ENCODE data around the gene OR56A5. TPM values are rescaled to one million over a fixed set of nuclear protein-coding genes. Genes with fewer than 3 reads are reported as not detected.

OR56A5 gene
- total and polyA plus RNA-seq, 8 donors, result not detected

DNA sequence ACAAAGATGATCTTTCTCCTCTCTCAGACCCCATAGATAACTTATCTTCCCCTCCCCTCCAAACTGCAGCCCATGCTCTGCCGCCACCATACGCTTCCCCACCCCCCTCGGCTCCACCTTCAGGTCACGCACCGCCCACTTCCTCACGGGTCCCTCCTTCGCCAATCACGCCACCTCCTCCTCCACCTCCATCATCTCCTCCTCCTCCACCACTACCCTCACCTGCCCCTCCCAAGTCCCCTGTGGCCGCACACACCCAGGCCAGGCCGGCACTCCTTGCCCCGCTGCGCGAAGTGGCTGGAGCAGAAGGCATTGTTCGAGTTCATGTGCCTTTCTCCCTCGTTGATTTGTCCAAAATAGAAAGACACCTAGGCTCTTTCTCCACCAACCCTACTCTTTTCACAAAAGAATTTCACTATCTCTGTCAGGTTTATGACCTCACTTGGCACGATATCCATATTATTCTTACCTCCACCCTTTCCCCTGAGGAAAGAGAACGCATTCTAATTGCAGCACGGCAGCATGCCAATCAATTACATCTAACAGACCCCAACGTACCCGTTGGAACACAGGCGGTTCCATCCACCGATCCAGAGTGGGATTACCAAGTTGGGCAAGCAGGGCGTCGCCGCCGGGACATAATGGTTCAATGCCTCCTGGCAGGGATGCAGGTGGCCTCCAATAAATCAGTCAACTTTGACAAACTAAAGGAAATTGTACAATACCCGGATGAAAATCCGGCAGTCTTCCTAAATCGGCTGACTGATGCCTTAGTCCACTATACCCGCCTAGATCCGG, 38.5 kb downstream of the OR56A5 start:
- no peak for TF ChIP-seq POLR2A (IDR thresholded peaks at IDR 0.05)
- TF ChIP-seq, protein P1, sequence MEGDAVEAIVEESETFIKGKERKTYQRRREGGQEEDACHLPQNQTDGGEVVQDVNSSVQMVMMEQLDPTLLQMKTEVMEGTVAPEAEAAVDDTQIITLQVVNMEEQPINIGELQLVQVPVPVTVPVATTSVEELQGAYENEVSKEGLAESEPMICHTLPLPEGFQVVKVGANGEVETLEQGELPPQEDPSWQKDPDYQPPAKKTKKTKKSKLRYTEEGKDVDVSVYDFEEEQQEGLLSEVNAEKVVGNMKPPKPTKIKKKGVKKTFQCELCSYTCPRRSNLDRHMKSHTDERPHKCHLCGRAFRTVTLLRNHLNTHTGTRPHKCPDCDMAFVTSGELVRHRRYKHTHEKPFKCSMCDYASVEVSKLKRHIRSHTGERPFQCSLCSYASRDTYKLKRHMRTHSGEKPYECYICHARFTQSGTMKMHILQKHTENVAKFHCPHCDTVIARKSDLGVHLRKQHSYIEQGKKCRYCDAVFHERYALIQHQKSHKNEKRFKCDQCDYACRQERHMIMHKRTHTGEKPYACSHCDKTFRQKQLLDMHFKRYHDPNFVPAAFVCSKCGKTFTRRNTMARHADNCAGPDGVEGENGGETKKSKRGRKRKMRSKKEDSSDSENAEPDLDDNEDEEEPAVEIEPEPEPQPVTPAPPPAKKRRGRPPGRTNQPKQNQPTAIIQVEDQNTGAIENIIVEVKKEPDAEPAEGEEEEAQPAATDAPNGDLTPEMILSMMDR (IDR thresholded peaks at IDR 0.05), result no peak
- no peak for TF ChIP-seq EP300 (IDR thresholded peaks at IDR 0.05)
- TF ChIP-seq POLR2AphosphoS5 (IDR thresholded peaks at IDR 0.05), result no peak
- intact Hi-C loops (cut with DNase I; ENCODE audit: low total_unique reads), result no loop called here
- H3K4me3 ChIP-seq, result no peak overlapping the region
- DNase-seq, result no peak
- peaks cover 0 to 50% (median 20%) of the 10 kb centered on the region in 4 donors for H3K9me3 ChIP-seq
- WGBS, 5 donors, result 86 to 92% (median 90%) methylated on average over 31 of the region's 31 CpGs
- H3K36me3 ChIP-seq, result no peaks in the 10 kb centered on the region
- H3K27ac ChIP-seq, result no peak overlapping the region
- no peaks in the 10 kb centered on the region for H3K4me1 ChIP-seq
- H3K27me3 ChIP-seq, result no peaks in the 10 kb centered on the region

- Histone ChIP-seq H3K4me3 (no peak overlapping the region), H3K27ac (no peak overlapping the region), H3K4me1 (no peaks in the 10 kb centered on the region), H3K9me3 (peaks cover 0 to 52% (median 22%) of the 10 kb centered on the region in 4 donors), H3K27me3 (no peaks in the 10 kb centered on the region), H3K36me3 (no peaks in the 10 kb centered on the region)
- intact Hi-C loops (cut with DNase I; ENCODE audit: low total_unique reads), result no loop called here
- WGBS, 5 donors, result 84 to 89% (median 86%) methylated on average over 13 to 15 of the region's 15 CpGs
- no peak for DNase-seq
- no peak for TF ChIP-seq POLR2A (IDR thresholded peaks at IDR 0.05)
- no peak for TF ChIP-seq EP300 (IDR thresholded peaks at IDR 0.05)
- no peak for TF ChIP-seq POLR2AphosphoS5 (IDR thresholded peaks at IDR 0.05)
- TF ChIP-seq, protein P1 (IDR thresholded peaks at IDR 0.05), result no peak
Measured at GRCh38 chr11:5928811-5929210, 39.5 kb downstream of the OR56A5 start.

- H3K4me3 ChIP-seq, result no peak overlapping the region
- TF ChIP-seq, protein P1 (IDR thresholded peaks at IDR 0.05), result no peak
- TF ChIP-seq POLR2A (IDR thresholded peaks at IDR 0.05), result no peak
- TF ChIP-seq POLR2AphosphoS5 (IDR thresholded peaks at IDR 0.05), result no peak
- H3K27ac ChIP-seq, result no peak overlapping the region
- no peaks in the 10 kb centered on the region for H3K27me3 ChIP-seq
- DNase-seq, result no peak
- H3K36me3 ChIP-seq, result no peaks in the 10 kb centered on the region
- intact Hi-C loops (cut with DNase I; ENCODE audit: low total_unique reads), result no loop called here
- 94 to 96% (median 95%) methylated on average over 17 of the region's 17 CpGs for WGBS, 5 donors
- H3K4me1 ChIP-seq, result no peaks in the 10 kb centered on the region
- peaks cover 0 to 53% (median 27%) of the 10 kb centered on the region in 4 donors for H3K9me3 ChIP-seq
Measured at GRCh38 chr11:5928271-5928670, 40.0 kb downstream of the OR56A5 start.

- intact Hi-C loops (cut with DNase I; ENCODE audit: low total_unique reads), result no loop called here
- no peaks in the 10 kb centered on the region for H3K4me1 ChIP-seq
- H3K27ac ChIP-seq, result no peak overlapping the region
- TF ChIP-seq POLR2A (IDR thresholded peaks at IDR 0.05) (no peak), EP300 (IDR thresholded peaks at IDR 0.05) (no peak), POLR2AphosphoS5 (IDR thresholded peaks at IDR 0.05) (no peak)
- TF ChIP-seq, protein P1 (IDR thresholded peaks at IDR 0.05), result no peak
- no peaks in the 10 kb centered on the region for H3K27me3 ChIP-seq
- no peak overlapping the region for H3K4me3 ChIP-seq
- no peaks in the 10 kb centered on the region for H3K36me3 ChIP-seq
- peaks cover 0 to 29% (median 20%) of the 10 kb centered on the region in 4 donors for H3K9me3 ChIP-seq
- no peak for DNase-seq
Measured at GRCh38 chr11:5923794-5924193, 44.5 kb downstream of the OR56A5 start.

Data from stomach (tissue), 9 donors.